Esophagus (tissue), 2 donors: ENCODE measurements around the gene LIMD2. TPM values are rescaled to one million over a fixed set of nuclear protein-coding genes. Genes with fewer than 3 reads are reported as not detected.
"Not testable (repeated sequence)": the region's sequence is repeated elsewhere in the genome, so short reads cannot be mapped to it uniquely, and the experiment has no call there.

Experiments used
- H3K27ac ChIP-seq, 2 donors: one replicate each; pipeline ENCODE4 v1.5.1; 2013; ENCODE audit warnings: low read depth in 2 of 2, mild to moderate bottlenecking in 2 of 2, inconsistent platforms in 1 of 2, low read length in 1 of 2, moderate library complexity in 1 of 2
- H3K27me3 ChIP-seq, 2 donors: one replicate each; pipeline ENCODE4 v1.6.1; 2013; ENCODE audit warnings: low read length in 2 of 2, control low read depth in 1 of 2, mild to moderate bottlenecking in 1 of 2; ENCODE audit not compliant: insufficient read depth in 2 of 2, control insufficient read depth in 1 of 2
- H3K36me3 ChIP-seq, 2 donors: one replicate each; pipeline ENCODE4 v1.6.1; 2013; ENCODE audit warnings: low read length in 1 of 2; ENCODE audit not compliant: control insufficient read depth in 2 of 2, insufficient read depth in 2 of 2
- H3K4me1 ChIP-seq, 2 donors: one replicate each; pipeline ENCODE4 v1.6.1; 2013; ENCODE audit warnings: low read length in 1 of 2; ENCODE audit not compliant: control insufficient read depth in 2 of 2, insufficient read depth in 2 of 2
- H3K4me3 ChIP-seq, 2 donors: one replicate each; pipeline ENCODE4 v1.5.1; 2013; ENCODE audit warnings: low read length in 2 of 2, mild to moderate bottlenecking in 2 of 2, low read depth in 1 of 2, moderate library complexity in 1 of 2
- H3K9me3 ChIP-seq, 2 donors: one replicate each; pipeline ENCODE4 v1.6.1; 2013; ENCODE audit warnings: mild to moderate bottlenecking in 2 of 2, low read depth in 1 of 2, low read length in 1 of 2, moderate library complexity in 1 of 2; ENCODE audit not compliant: control insufficient read depth in 2 of 2, insufficient read depth in 1 of 2
- WGBS, 2 donors: extraction: QIAGEN DNeasy Blood & Tissue Kit; methylation state at CpG; one replicate each; pipeline ENCODE4 v1.1.7; 2013; 5-methylcytosine and 5-hydroxymethylcytosine counted together
- polyA plus RNA-seq, 2 donors: library from polyadenylated mRNA; stranded (reverse); fragments of 200-250 nt; gene quantifications; one replicate each; pipeline ENCODE4 v1.2.3, GENCODE V29; 2013
- donor health status: healthy with polysubstance abuse.
- donor health status: Bipolar disorder and iron deficiency.

The LIMD2 gene
- polyA plus RNA-seq = 1 to 10 TPM; 4.6 to 6.3 TPM

- Histone ChIP-seq H3K27ac (peak within 1 kb of the TSS; percentile 68 to 82), H3K27me3 (no peaks in the 10 kb centered on the region), H3K4me3 (peak within 1 kb of the TSS; percentile 52 to 58), H3K9me3 (no peaks in the 10 kb centered on the region), H3K36me3 (peaks cover 5 to 7% of the 10 kb centered on the region in 2 donors), H3K4me1 (peaks cover 6 to 8% of the 10 kb centered on the region in 2 donors)
- 0 to 1% methylated on average over 46 to 133 of the region's 133 CpGs for WGBS, 2 donors
Observed at GRCh38 chr17:63699638-63700527, at the start of gene LIMD2. Gene LIMD2 (minus strand): TSS chr17:63700125. CDS start chr17:63699298, 827 bp downstream.

GRCh38 chr17:63741408-63742173 lies 41.7 kb upstream of the LIMD2 start, which contains the start of gene STRADA:
Gene STRADA (minus strand): TSS chr17:63741799. CDS start chr17:63728369, 13,430 bp downstream.
- H3K9me3 ChIP-seq = no peaks in the 10 kb centered on the region
- H3K27ac ChIP-seq = peak within 1 kb of the TSS; percentile 91 to 96
- peak within 1 kb of the TSS; percentile 74 to 84 for H3K4me3 ChIP-seq
- H3K36me3 ChIP-seq = peaks cover 0 to 4% of the 10 kb centered on the region in 2 donors
- H3K27me3 ChIP-seq = no peaks in the 10 kb centered on the region
- WGBS, 2 donors = 0% methylated on average over 61 of the region's 61 CpGs
- no peaks in the 10 kb centered on the region for H3K4me1 ChIP-seq

- H3K27ac ChIP-seq = peak overlapping the region; percentile 91 to 96
- no peaks in the 10 kb centered on the region for H3K27me3 ChIP-seq
- no peaks in the 10 kb centered on the region for H3K9me3 ChIP-seq
- H3K36me3 ChIP-seq = peaks cover 0 to 4% of the 10 kb centered on the region in 2 donors
- peak overlapping the region; percentile 74 to 84 for H3K4me3 ChIP-seq
- 0% methylated on average over 14 of the region's 14 CpGs for WGBS, 2 donors
- no peaks in the 10 kb centered on the region for H3K4me1 ChIP-seq
Observed at GRCh38 chr17:63741143-63741407, 41.1 kb upstream of the LIMD2 start.

- H3K27ac ChIP-seq = peak overlapping the region; percentile 91 to 96
- no peaks in the 10 kb centered on the region for H3K27me3 ChIP-seq
- 29 to 30% methylated on average over 12 of the region's 12 CpGs for whole genome bisulfite sequencing, 2 donors
- H3K4me1 ChIP-seq = no peaks in the 10 kb centered on the region
- H3K36me3 ChIP-seq = peaks cover 0 to 2% of the 10 kb centered on the region in 2 donors
- no peaks in the 10 kb centered on the region for H3K9me3 ChIP-seq
- H3K4me3 ChIP-seq = peak overlapping the region; percentile 74 to 84
Observed at GRCh38 chr17:63740464-63741142, 40.7 kb upstream of the LIMD2 start.

GRCh38 chr17:63735691-63736090 lies 35.8 kb upstream of the LIMD2 start:
- H3K4me3 ChIP-seq = no peak overlapping the region
- H3K27ac ChIP-seq = no peak overlapping the region
- H3K36me3 ChIP-seq = no peaks in the 10 kb centered on the region
- H3K4me1 ChIP-seq = no peaks in the 10 kb centered on the region
- no peaks in the 10 kb centered on the region for H3K27me3 ChIP-seq
- no peaks in the 10 kb centered on the region for H3K9me3 ChIP-seq
- WGBS, 2 donors = 94 to 95% methylated on average over 8 of the region's 8 CpGs

GRCh38 chr17:63722403-63722802 lies 22.5 kb upstream of the LIMD2 start:
- 75 to 80% methylated on average over 2 of the region's 2 CpGs for WGBS, 2 donors
- Histone ChIP-seq H3K9me3 (no peaks in the 10 kb centered on the region), H3K36me3 (peaks cover 0 to 2% of the 10 kb centered on the region in 2 donors), H3K27me3 (no peaks in the 10 kb centered on the region), H3K27ac (no peak overlapping the region), H3K4me1 (no peaks in the 10 kb centered on the region), H3K4me3 (no peak overlapping the region)

GRCh38 chr17:63720194-63720593 lies 20.3 kb upstream of the LIMD2 start:
- H3K9me3 ChIP-seq, H3K27ac ChIP-seq, H3K36me3 ChIP-seq, H3K27me3 ChIP-seq, H3K4me3 ChIP-seq, H3K4me1 ChIP-seq: not testable (repeated sequence)
- 94 to 98% methylated on average over 5 of the region's 5 CpGs for WGBS, 2 donors

GRCh38 chr17:63718988-63719387 lies 19.1 kb upstream of the LIMD2 start:
- 74 to 81% methylated on average over 5 of the region's 5 CpGs for WGBS, 2 donors

GRCh38 chr17:63716426-63716825 lies 16.5 kb upstream of the LIMD2 start:
- 82 to 88% methylated on average over 3 of the region's 3 CpGs for WGBS, 2 donors
- H3K36me3 ChIP-seq = peaks cover 4% of the 10 kb centered on the region in 2 donors
- H3K27me3 ChIP-seq = no peaks in the 10 kb centered on the region
- H3K9me3 ChIP-seq = no peaks in the 10 kb centered on the region
- H3K4me3 ChIP-seq = no peak overlapping the region
- H3K27ac ChIP-seq = no peak overlapping the region
- no peaks in the 10 kb centered on the region for H3K4me1 ChIP-seq

More at GRCh38 chr17:63718988-63719387, 19.1 kb upstream of the LIMD2 start:
- no peaks in the 10 kb centered on the region for H3K27me3 ChIP-seq
- H3K27ac ChIP-seq = no peak overlapping the region
- no peaks in the 10 kb centered on the region for H3K9me3 ChIP-seq
- H3K36me3 ChIP-seq = peaks cover 2 to 6% of the 10 kb centered on the region in 2 donors
- H3K4me1 ChIP-seq = no peaks in the 10 kb centered on the region
- H3K4me3 ChIP-seq = no peak overlapping the region
